A549 (cell line): ENCODE measurements around the gene MAD2L1BP.

ENCODE experiments used
- CBX2 ChIP-seq: fragments of 200-600 bp; sonication (generic); IDR thresholded peaks from 2 replicates; pipeline ENCODE4 v1.6.1; 2016; ENCODE audit warnings: low read depth, mild to moderate bottlenecking, borderline replicate concordance
- CTCF ChIP-seq: fragments of >200 bp; sonication (Bioruptor Twin); formaldehyde crosslinking; IDR thresholded peaks from 3 replicates; pipeline ENCODE4 v1.5.1; 2016
- MAX ChIP-seq: IDR thresholded peaks from 2 replicates; pipeline ENCODE4 v1.6.1; 2012
- SMC3 ChIP-seq: fragments of >200 bp; sonication (Bioruptor Twin); formaldehyde crosslinking; IDR thresholded peaks from 3 replicates; pipeline ENCODE4 v1.6.1; 2018; ENCODE audit warnings: inconsistent platforms

GRCh38 chr6:43636308-43636659, 644 bp downstream of the MAD2L1BP start:
- no peak for TF ChIP-seq CTCF
- no peak for TF ChIP-seq MAX
- TF ChIP-seq CBX2: no peak
- no peak for TF ChIP-seq SMC3
